BE2C (cell line): ENCODE data around the gene EIF3K.

Source experiments
- DNase-seq: peaks from one replicate; pipeline ENCODE4 v3.0.0-alpha.2; 2020
- H3K27me3 ChIP-seq: fragments of 250-450 bp; sonication (Bioruptor Pico); 2 replicates; pipeline ENCODE4 v1.5.1; 2020; ENCODE audit warnings: mild to moderate bottlenecking
- H3K36me3 ChIP-seq: fragments of 250-450 bp; sonication (Bioruptor Pico); 2 replicates; pipeline ENCODE4 v1.5.1; 2020; ENCODE audit warnings: mild to moderate bottlenecking
- H3K4me1 ChIP-seq: fragments of 250-450 bp; sonication (Bioruptor Pico); 2 replicates; pipeline ENCODE4 v1.5.1; 2020
- H3K4me3 ChIP-seq: 2 replicates; pipeline ENCODE4 v1.5.1; 2011; ENCODE audit warnings: low read depth, low read length
- H3K9me3 ChIP-seq: fragments of 250-450 bp; sonication (Bioruptor Pico); 2 replicates; pipeline ENCODE4 v1.5.1; 2020
- CTCF ChIP-seq: IDR thresholded peaks from 2 replicates; pipeline ENCODE4 v1.5.1; 2012; ENCODE audit warnings: mild to moderate bottlenecking, low read depth, low read length

The EIF3K gene

GRCh38 chr19:38686530-38686888 is 67.5 kb downstream of the EIF3K start:
- Histone ChIP-seq H3K36me3 (peaks cover 5% of the 10 kb centered on the region; the same call in 1 of the 2 replicates), H3K4me3 (no peak overlapping the region), H3K27me3 (no peaks in the 10 kb centered on the region), H3K9me3 (no peaks in the 10 kb centered on the region; the same call in 1 of the 2 replicates), H3K4me1 (peaks cover 11% of the 10 kb centered on the region)
- no peak for DNase-seq
- TF ChIP-seq CTCF: no peak
